Measurements from ENCODE around the gene SOX12.

The SOX12 gene

GRCh38 chr20:362271-363254, 37.2 kb downstream of the SOX12 start:
- no peaks in the 10 kb centered on the region for H3K9me3 ChIP-seq (ENCODE audit: control insufficient read depth in 5 of 5, low read length in 5 of 5)

GRCh38 chr20:363319-364078, 38.1 kb downstream of the SOX12 start:
- no peaks in the 10 kb centered on the region for H3K9me3 ChIP-seq (ENCODE audit: control insufficient read depth in 5 of 5, low read length in 5 of 5)
- H3K27me3 ChIP-seq (ENCODE audit: control insufficient read depth in 5 of 5, insufficient read depth in 4 of 5, low read length in 5 of 5), result no peaks in the 10 kb centered on the region
- H3K9ac ChIP-seq (ENCODE audit: low read length in 5 of 5), result no peak overlapping the region
- peaks cover 0 to 11% (median 7%) of the 10 kb centered on the region in 5 donors for H3K4me1 ChIP-seq (ENCODE audit: control insufficient read depth in 5 of 5, insufficient read depth in 5 of 5, low read length in 5 of 5)
- no peak overlapping the region for H3K4me3 ChIP-seq (ENCODE audit: low read depth in 1 of 5, low read length in 5 of 5)
- H3K36me3 ChIP-seq (ENCODE audit: control insufficient read depth in 5 of 5, insufficient read depth in 5 of 5, low read length in 5 of 5), result no peaks in the 10 kb centered on the region
- no peak overlapping the region for H3K27ac ChIP-seq (ENCODE audit: low read depth, low read length)

More at GRCh38 chr20:362271-363254, 37.2 kb downstream of the SOX12 start:
- Histone ChIP-seq H3K36me3 (ENCODE audit: control insufficient read depth in 5 of 5, insufficient read depth in 5 of 5, low read length in 5 of 5) (no peaks in the 10 kb centered on the region), H3K9ac (ENCODE audit: low read length in 5 of 5) (no peak overlapping the region), H3K4me3 (ENCODE audit: low read depth in 1 of 5, low read length in 5 of 5) (no peak overlapping the region), H3K27ac (ENCODE audit: low read depth, low read length) (no peak overlapping the region), H3K27me3 (ENCODE audit: control insufficient read depth in 5 of 5, insufficient read depth in 4 of 5, low read length in 5 of 5) (no peaks in the 10 kb centered on the region), H3K4me1 (ENCODE audit: control insufficient read depth in 5 of 5, insufficient read depth in 5 of 5, low read length in 5 of 5) (peaks cover 0 to 11% (median 7%) of the 10 kb centered on the region in 5 donors)

GRCh38 chr20:364905-365794, 39.8 kb downstream of the SOX12 start:
- H3K9me3 ChIP-seq (ENCODE audit: control insufficient read depth in 5 of 5, low read length in 5 of 5), result no peaks in the 10 kb centered on the region
- H3K4me1 ChIP-seq (ENCODE audit: control insufficient read depth in 5 of 5, insufficient read depth in 5 of 5, low read length in 5 of 5), result peaks cover 0 to 11% (median 5%) of the 10 kb centered on the region in 5 donors
- no peak overlapping the region for H3K9ac ChIP-seq (ENCODE audit: low read length in 5 of 5)
- no peak overlapping the region for H3K27ac ChIP-seq (ENCODE audit: low read depth, low read length)
- H3K36me3 ChIP-seq (ENCODE audit: control insufficient read depth in 5 of 5, insufficient read depth in 5 of 5, low read length in 5 of 5), result no peaks in the 10 kb centered on the region
- no peaks in the 10 kb centered on the region for H3K27me3 ChIP-seq (ENCODE audit: control insufficient read depth in 5 of 5, insufficient read depth in 4 of 5, low read length in 5 of 5)
- H3K4me3 ChIP-seq (ENCODE audit: low read depth in 1 of 5, low read length in 5 of 5), result no peak overlapping the region

DNA sequence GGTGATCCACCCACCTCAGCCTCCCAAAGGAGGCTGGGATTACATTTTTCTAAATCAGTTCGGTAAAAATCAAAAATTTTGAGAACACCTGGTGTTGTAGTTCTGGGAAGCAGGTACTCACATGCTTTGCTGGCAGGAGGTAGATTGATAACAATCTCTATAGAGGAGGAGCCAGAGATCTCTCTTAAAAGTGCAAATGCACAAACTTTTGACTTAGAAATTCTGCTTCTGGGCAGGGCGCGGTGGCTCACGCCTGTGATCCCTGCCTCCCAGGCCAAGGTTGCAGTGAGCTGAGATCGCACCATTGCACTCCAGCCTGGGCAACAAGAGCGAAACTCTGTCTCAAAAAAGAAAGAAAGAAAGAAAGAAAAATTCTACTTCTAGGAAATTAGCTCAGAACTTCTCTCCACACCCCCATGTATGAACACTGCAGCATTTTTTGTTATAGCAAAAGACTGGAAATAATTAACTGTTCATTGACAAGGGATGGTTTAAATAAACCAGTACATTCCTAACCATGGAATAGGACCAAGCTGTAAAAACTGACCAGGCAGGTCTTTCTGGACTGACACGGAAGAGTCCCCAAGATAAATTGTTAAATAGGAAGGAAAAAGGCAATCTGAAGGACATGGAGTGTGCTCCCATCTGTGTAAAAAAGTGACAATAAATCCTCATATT, 40.8 kb downstream of the SOX12 start:
- Histone ChIP-seq H3K9me3 (ENCODE audit: control insufficient read depth in 5 of 5, low read length in 5 of 5) (no peaks in the 10 kb centered on the region), H3K36me3 (ENCODE audit: control insufficient read depth in 5 of 5, insufficient read depth in 5 of 5, low read length in 5 of 5) (no peaks in the 10 kb centered on the region), H3K4me3 (ENCODE audit: low read depth in 1 of 5, low read length in 5 of 5) (no peak overlapping the region), H3K27ac (ENCODE audit: low read depth, low read length) (no peak overlapping the region), H3K27me3 (ENCODE audit: control insufficient read depth in 5 of 5, insufficient read depth in 4 of 5, low read length in 5 of 5) (no peaks in the 10 kb centered on the region), H3K4me1 (ENCODE audit: control insufficient read depth in 5 of 5, insufficient read depth in 5 of 5, low read length in 5 of 5) (peaks cover 0 to 17% (median 7%) of the 10 kb centered on the region in 5 donors), H3K9ac (ENCODE audit: low read length in 5 of 5) (no peak overlapping the region)

DNA sequence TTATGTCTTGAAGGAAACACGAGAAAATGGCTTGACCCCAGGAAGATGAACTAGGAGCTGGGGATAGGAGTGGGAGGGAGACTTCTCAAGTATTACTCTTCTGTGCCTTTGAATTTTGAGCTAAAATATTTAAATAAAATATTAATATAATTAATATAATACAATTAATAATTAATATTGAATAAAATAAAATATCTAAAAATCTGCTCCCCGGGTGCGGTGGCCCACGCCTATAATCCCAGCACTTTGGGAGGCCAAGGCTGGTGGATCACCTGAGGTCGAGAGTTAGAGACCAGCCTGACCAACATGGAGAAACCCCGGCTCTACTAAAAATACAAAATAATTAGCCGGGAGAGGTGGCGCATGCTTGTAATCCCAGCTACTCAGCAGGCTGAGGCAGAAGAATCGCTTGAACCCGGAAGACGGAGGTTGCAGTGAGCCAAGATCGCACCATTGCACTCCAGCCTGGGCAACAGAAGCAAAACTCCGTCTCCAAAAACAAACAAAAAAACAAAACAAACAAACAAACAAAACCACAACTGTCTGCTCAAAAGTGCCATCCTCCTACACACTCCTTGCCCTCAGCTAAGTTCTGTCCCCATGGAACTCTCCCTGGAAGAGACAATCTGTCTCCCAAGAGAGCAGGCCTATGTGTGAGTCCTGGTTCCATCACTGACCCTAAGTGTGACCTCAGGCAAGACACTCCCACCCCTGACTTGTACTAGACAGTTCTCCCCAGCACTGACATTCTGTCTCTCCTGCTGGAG, 41.5 kb downstream of the SOX12 start:
- Histone ChIP-seq H3K36me3 (ENCODE audit: control insufficient read depth in 5 of 5, insufficient read depth in 5 of 5, low read length in 5 of 5) (no peaks in the 10 kb centered on the region), H3K9ac (ENCODE audit: low read length in 5 of 5) (no peak overlapping the region), H3K9me3 (ENCODE audit: control insufficient read depth in 5 of 5, low read length in 5 of 5) (no peaks in the 10 kb centered on the region), H3K4me3 (ENCODE audit: low read depth in 1 of 5, low read length in 5 of 5) (no peak overlapping the region), H3K27ac (ENCODE audit: low read depth, low read length) (no peak overlapping the region), H3K27me3 (ENCODE audit: control insufficient read depth in 5 of 5, insufficient read depth in 4 of 5, low read length in 5 of 5) (no peaks in the 10 kb centered on the region), H3K4me1 (ENCODE audit: control insufficient read depth in 5 of 5, insufficient read depth in 5 of 5, low read length in 5 of 5) (peaks cover 7 to 24% (median 14%) of the 10 kb centered on the region in 5 donors)

GRCh38 chr20:367486-367887, 42.1 kb downstream of the SOX12 start:
- no peak overlapping the region for H3K9ac ChIP-seq (ENCODE audit: low read length in 5 of 5)
- H3K4me1 ChIP-seq (ENCODE audit: control insufficient read depth in 5 of 5, insufficient read depth in 5 of 5, low read length in 5 of 5), result peaks cover 11 to 25% (median 18%) of the 10 kb centered on the region in 5 donors
- H3K27me3 ChIP-seq (ENCODE audit: control insufficient read depth in 5 of 5, insufficient read depth in 4 of 5, low read length in 5 of 5), result no peaks in the 10 kb centered on the region
- H3K36me3 ChIP-seq (ENCODE audit: control insufficient read depth in 5 of 5, insufficient read depth in 5 of 5, low read length in 5 of 5), result no peaks in the 10 kb centered on the region
- H3K4me3 ChIP-seq (ENCODE audit: low read depth in 1 of 5, low read length in 5 of 5), result no peak overlapping the region
- H3K27ac ChIP-seq (ENCODE audit: low read depth, low read length), result no peak overlapping the region
- no peaks in the 10 kb centered on the region for H3K9me3 ChIP-seq (ENCODE audit: control insufficient read depth in 5 of 5, low read length in 5 of 5)

DNA sequence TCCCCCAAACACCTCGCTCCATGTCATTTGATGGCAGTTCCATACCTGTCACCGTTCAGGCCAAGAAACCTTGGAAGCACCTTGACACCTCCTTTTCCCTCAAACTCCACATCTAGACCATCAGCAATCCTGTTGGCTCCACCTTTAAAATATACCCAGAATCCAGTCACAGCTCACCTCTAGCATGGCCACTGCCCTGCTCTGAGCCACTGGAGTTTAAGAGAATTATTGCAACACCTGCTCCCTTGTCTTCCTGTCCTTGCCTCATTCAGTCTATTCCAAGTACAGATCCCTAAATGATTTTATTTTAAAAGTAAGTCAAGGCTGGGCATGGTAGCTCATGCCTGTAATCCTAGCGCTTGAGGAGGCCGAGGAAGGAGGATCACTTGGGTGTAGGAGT, 43.6 kb downstream of the SOX12 start:
- Histone ChIP-seq H3K9ac (ENCODE audit: low read length in 5 of 5) (no peak overlapping the region), H3K27ac (ENCODE audit: low read depth, low read length) (no peak overlapping the region), H3K4me1 (ENCODE audit: control insufficient read depth in 5 of 5, insufficient read depth in 5 of 5, low read length in 5 of 5) (peaks cover 15 to 36% (median 25%) of the 10 kb centered on the region in 5 donors), H3K36me3 (ENCODE audit: control insufficient read depth in 5 of 5, insufficient read depth in 5 of 5, low read length in 5 of 5) (no peaks in the 10 kb centered on the region), H3K9me3 (ENCODE audit: control insufficient read depth in 5 of 5, low read length in 5 of 5) (no peaks in the 10 kb centered on the region), H3K27me3 (ENCODE audit: control insufficient read depth in 5 of 5, insufficient read depth in 4 of 5, low read length in 5 of 5) (no peaks in the 10 kb centered on the region), H3K4me3 (ENCODE audit: low read depth in 1 of 5, low read length in 5 of 5) (no peak overlapping the region)

GRCh38 chr20:370151-370600, 44.8 kb downstream of the SOX12 start:
- H3K36me3 ChIP-seq (ENCODE audit: control insufficient read depth in 5 of 5, insufficient read depth in 5 of 5, low read length in 5 of 5), result no peaks in the 10 kb centered on the region
- no peak overlapping the region for H3K4me3 ChIP-seq (ENCODE audit: low read depth in 1 of 5, low read length in 5 of 5)
- no peaks in the 10 kb centered on the region for H3K9me3 ChIP-seq (ENCODE audit: control insufficient read depth in 5 of 5, low read length in 5 of 5)
- H3K9ac ChIP-seq (ENCODE audit: low read length in 5 of 5), result no peak overlapping the region
- H3K27ac ChIP-seq (ENCODE audit: low read depth, low read length), result no peak overlapping the region
- no peaks in the 10 kb centered on the region for H3K27me3 ChIP-seq (ENCODE audit: control insufficient read depth in 5 of 5, insufficient read depth in 4 of 5, low read length in 5 of 5)
- H3K4me1 ChIP-seq (ENCODE audit: control insufficient read depth in 5 of 5, insufficient read depth in 5 of 5, low read length in 5 of 5), result peaks cover 15 to 36% (median 25%) of the 10 kb centered on the region in 5 donors

Data from subcutaneous abdominal adipose tissue (tissue), 5 donors.